ENCODE data around the gene SPDYE18. TPM values are rescaled to one million over a fixed set of nuclear protein-coding genes. Genes with fewer than 3 reads are reported as not detected.
"Not testable (repeated sequence)": the region's sequence is repeated elsewhere in the genome, so short reads cannot be mapped to it uniquely, and the experiment has no call there.

Gene SPDYE18, protein sequence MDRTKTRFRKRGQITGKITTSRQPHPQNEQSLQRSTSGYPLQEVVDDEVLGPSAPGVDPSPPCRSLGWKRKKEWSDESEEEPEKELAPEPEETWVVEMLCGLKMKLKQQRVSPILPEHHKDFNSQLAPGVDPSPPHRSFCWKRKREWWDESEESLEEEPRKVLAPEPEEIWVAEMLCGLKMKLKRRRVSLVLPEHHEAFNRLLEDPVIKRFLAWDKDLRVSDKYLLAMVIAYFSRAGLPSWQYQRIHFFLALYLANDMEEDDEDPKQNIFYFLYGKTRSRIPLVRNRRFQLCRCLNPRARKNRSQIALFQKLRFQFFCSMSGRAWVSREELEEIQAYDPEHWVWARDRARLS
- total RNA-seq (not detected in 2 replicates), polyA plus RNA-seq (0.61 and 0.69 TPM in 2 replicates)

DNA sequence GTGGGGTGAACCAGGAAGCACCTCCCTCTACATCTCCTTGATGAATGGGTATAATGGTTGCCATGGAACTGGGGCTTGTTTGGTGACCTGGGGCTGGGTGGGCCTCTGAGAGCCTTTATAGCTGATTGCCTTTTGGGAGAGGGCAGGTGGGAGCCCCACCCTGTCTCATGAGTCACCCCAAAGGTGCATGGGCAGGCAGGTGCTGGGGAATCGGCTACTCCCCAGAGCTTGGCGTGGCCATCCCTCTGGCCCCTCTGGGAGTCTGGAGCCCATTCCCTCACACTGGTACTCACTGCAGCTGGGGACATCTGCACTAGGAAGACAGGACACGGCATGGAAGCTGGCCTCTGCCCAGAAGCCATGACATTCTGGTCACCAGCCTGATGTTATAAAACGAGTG, at the start of gene SPDYE18:
TSS of gene SPDYE18 (minus strand) at position 2 of the 400 bp plus-strand sequence. CDS start 2,046 bp downstream, outside the sequence.
- not testable (repeated sequence) for H3K4me1 ChIP-seq (ENCODE audit: insufficient read depth); H3K9me2 ChIP-seq (replicated peaks; ENCODE audit: insufficient read depth); H3K27me3 ChIP-seq; H2AFZ ChIP-seq; H3K27ac ChIP-seq; H4K20me1 ChIP-seq (ENCODE audit: insufficient read depth, poor library complexity, severe bottlenecking); H3K4me2 ChIP-seq; H3K9me3 ChIP-seq (ENCODE audit: low read depth); DNase-seq (ENCODE audit: low spot score); H3K4me3 ChIP-seq; H3K36me3 ChIP-seq (replicated peaks; ENCODE audit: insufficient read depth, low read depth); H3K79me2 ChIP-seq
- WGBS (ENCODE audit: low lambda C conversion rate, missing lambda C conversion rate), result 96% methylated on average over 4 of the region's 4 CpGs

DNA sequence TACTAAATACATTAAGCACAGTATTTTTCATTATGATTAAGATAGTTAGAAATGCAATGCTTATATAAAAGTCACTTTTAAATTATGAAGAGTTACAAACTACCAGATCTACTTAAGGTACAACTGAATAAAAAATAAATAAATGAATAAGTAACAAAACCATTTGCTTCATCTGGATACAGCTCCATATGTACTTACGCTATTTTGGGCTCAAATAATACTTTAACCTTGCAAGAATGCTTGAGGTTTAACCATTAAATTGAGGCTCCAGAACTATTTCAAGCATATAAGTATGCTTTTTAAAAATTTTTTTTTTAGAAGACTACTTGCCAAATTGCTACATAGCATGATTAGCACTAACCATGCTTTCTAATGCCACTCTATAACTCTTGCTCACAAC, 46.0 kb upstream of the SPDYE18 start:
- not testable (repeated sequence) for H3K4me2 ChIP-seq
- 69% methylated on average over 1 of the region's 1 CpG for WGBS (ENCODE audit: low lambda C conversion rate, missing lambda C conversion rate)

DNA sequence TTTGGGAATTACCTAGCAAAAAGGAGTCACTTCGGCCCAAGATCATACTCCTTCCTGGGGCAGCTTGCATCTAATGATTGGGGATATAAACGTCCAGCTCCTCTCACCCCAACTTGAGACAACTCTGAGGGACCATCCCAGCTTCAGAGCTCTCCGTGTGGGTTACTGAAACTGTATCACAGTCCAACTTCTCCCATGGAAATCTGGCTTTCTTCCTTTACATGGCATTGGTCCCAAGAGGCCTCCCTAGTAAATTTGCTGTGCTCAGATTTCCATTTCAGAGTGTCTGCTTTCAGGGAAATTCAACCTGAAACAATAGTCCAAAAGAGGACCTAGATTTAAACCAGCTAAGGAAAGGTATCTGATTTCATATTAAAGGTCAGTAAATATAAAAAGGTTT, 45.3 kb upstream of the SPDYE18 start:
- not testable (repeated sequence) for H2AFZ ChIP-seq; H3K4me3 ChIP-seq; H3K27me3 ChIP-seq; H3K4me1 ChIP-seq (ENCODE audit: insufficient read depth); H3K36me3 ChIP-seq (replicated peaks; ENCODE audit: insufficient read depth, low read depth); H3K9me3 ChIP-seq (ENCODE audit: low read depth); H3K79me2 ChIP-seq; H3K9me2 ChIP-seq (replicated peaks; ENCODE audit: insufficient read depth); H3K4me2 ChIP-seq; H4K20me1 ChIP-seq (ENCODE audit: insufficient read depth, poor library complexity, severe bottlenecking); DNase-seq (ENCODE audit: low spot score)
- WGBS (ENCODE audit: low lambda C conversion rate, missing lambda C conversion rate), result 49% methylated on average over 3 of the region's 3 CpGs
- peak overlapping the region; percentile 63 for H3K27ac ChIP-seq

More for the DNA sequence above, 46.0 kb upstream of the SPDYE18 start:
- H3K79me2 ChIP-seq; H3K27ac ChIP-seq; H3K9me3 ChIP-seq (ENCODE audit: low read depth); H3K9me2 ChIP-seq (replicated peaks; ENCODE audit: insufficient read depth); H3K4me1 ChIP-seq (ENCODE audit: insufficient read depth); H3K27me3 ChIP-seq; H3K36me3 ChIP-seq (replicated peaks; ENCODE audit: insufficient read depth, low read depth); H3K4me3 ChIP-seq; H4K20me1 ChIP-seq (ENCODE audit: insufficient read depth, poor library complexity, severe bottlenecking); H2AFZ ChIP-seq; DNase-seq (ENCODE audit: low spot score): not testable (repeated sequence)

DNA sequence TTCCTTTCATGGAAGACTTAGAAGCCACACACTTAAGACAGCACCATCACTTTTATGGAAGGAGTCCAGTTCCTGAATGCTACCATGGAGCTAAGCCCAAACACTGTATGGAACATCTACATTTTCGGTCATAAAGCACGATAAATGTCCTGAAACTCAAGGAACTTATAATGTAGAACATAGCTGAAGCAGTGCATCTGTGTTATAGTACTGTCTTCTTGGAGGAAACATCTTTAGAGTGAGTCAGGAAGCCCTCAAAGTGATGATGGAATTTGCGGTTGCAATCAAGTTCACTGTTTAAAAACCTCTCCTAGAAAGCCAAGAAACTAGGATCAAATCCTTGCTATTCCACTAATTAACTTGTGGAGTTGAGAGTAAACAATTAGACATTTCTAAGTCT, 43.5 kb upstream of the SPDYE18 start:
- H4K20me1 ChIP-seq (ENCODE audit: insufficient read depth, poor library complexity, severe bottlenecking); H3K4me3 ChIP-seq; DNase-seq (ENCODE audit: low spot score); H3K27me3 ChIP-seq; H3K79me2 ChIP-seq; H3K27ac ChIP-seq; H3K9me3 ChIP-seq (ENCODE audit: low read depth); H3K36me3 ChIP-seq (replicated peaks; ENCODE audit: insufficient read depth, low read depth); H2AFZ ChIP-seq; H3K9me2 ChIP-seq (replicated peaks; ENCODE audit: insufficient read depth); H3K4me1 ChIP-seq (ENCODE audit: insufficient read depth); H3K4me2 ChIP-seq: not testable (repeated sequence)
- WGBS (ENCODE audit: low lambda C conversion rate, missing lambda C conversion rate), result 89% methylated on average over 3 of the region's 3 CpGs

DNA sequence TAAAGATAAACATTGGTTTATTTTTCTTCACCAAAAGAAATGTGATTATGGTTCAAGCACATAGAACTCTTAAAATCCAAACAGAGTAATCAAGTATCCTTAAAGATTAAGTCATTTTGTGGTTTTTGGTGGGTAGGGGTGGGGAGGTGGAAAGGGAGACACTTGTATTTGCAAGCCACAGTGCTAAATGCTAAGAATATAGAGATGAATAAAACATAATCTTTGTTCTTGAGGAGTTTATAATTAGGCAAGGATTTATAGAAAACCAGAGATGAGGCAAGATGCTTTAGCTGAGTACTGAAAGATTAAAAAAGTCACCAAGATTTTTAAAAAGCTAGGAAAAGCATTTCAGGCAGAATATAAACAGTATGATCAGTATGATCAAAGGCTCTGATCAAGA, 40.3 kb upstream of the SPDYE18 start:
- H2AFZ ChIP-seq; H3K79me2 ChIP-seq; H3K4me1 ChIP-seq (ENCODE audit: insufficient read depth); H3K4me2 ChIP-seq; H3K9me2 ChIP-seq (replicated peaks; ENCODE audit: insufficient read depth); H3K36me3 ChIP-seq (replicated peaks; ENCODE audit: insufficient read depth, low read depth); H4K20me1 ChIP-seq (ENCODE audit: insufficient read depth, poor library complexity, severe bottlenecking); H3K4me3 ChIP-seq; DNase-seq (ENCODE audit: low spot score); H3K27me3 ChIP-seq; H3K27ac ChIP-seq; H3K9me3 ChIP-seq (ENCODE audit: low read depth): not testable (repeated sequence)

DNA sequence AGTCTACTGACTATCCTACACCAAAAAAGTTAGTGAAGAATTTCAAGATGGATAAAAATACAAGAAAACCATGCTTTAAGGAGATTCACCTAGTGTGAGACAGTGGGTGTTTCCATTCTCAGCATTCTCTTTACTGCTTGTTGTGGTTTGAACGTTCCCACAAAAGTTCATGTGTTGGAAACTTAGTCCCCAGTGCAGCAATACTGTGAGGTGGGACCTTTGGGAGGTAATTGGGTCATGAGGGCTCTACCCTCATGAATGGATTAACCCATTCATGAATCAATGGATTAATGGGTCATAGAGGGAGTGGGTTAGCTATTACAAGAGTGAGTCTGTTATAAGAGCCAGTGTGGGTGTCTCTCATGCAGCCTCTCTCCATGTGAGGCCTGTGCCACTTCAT, 38.8 kb upstream of the SPDYE18 start:
- H3K36me3 ChIP-seq (replicated peaks; ENCODE audit: insufficient read depth, low read depth); DNase-seq (ENCODE audit: low spot score); H4K20me1 ChIP-seq (ENCODE audit: insufficient read depth, poor library complexity, severe bottlenecking); H3K79me2 ChIP-seq; H3K27me3 ChIP-seq; H3K4me2 ChIP-seq; H3K4me3 ChIP-seq; H2AFZ ChIP-seq; H3K4me1 ChIP-seq (ENCODE audit: insufficient read depth); H3K9me3 ChIP-seq (ENCODE audit: low read depth); H3K27ac ChIP-seq; H3K9me2 ChIP-seq (replicated peaks; ENCODE audit: insufficient read depth): not testable (repeated sequence)
- 88% methylated on average over 1 of the region's 1 CpG for WGBS (ENCODE audit: low lambda C conversion rate, missing lambda C conversion rate)

DNA sequence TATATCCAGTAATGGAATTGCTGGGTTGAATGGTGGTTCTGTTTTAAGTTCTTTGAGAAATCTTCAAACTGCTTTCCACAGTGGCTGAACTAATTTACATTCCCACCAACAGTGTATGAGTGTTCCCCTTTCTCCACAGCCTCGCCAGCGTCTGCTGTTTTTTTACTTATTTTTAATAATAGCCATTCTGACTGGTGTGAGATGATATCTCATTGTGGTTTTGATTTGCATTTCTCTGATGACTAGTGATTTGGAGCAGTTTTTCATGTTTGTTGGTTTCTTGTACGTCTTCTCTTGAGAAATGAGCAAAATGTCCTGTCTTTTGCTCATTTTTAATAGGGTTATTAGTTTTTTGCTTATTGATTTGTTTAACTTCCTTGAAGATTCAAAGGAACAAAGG, 38.1 kb upstream of the SPDYE18 start:
- not testable (repeated sequence) for H3K36me3 ChIP-seq (replicated peaks; ENCODE audit: insufficient read depth, low read depth); H3K79me2 ChIP-seq; DNase-seq (ENCODE audit: low spot score); H4K20me1 ChIP-seq (ENCODE audit: insufficient read depth, poor library complexity, severe bottlenecking); H2AFZ ChIP-seq; H3K27me3 ChIP-seq; H3K4me2 ChIP-seq; H3K27ac ChIP-seq; H3K9me2 ChIP-seq (replicated peaks; ENCODE audit: insufficient read depth); H3K4me1 ChIP-seq (ENCODE audit: insufficient read depth); H3K4me3 ChIP-seq; H3K9me3 ChIP-seq (ENCODE audit: low read depth)
- 100% methylated on average over 3 of the region's 3 CpGs for WGBS (ENCODE audit: low lambda C conversion rate, missing lambda C conversion rate)

DNA sequence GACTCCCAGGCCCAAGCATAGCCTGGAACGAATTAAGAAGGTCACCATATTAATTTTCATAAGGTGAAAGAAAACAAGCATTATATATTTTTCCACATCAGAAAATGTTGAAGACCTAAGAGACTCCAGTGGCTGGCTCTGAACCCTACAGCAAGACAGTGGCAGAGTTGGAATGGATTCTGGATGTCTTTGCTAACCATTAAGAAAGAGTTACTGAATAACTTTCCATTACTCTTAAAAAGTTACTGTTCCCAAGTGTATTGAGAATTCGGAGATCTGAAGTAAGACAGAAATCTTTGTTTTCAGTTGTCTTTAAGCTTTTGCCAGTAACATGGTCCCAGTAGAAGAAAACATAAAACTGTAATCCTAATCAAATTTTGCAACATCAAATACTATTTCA, 29.9 kb upstream of the SPDYE18 start:
- H3K79me2 ChIP-seq; H3K9me2 ChIP-seq (replicated peaks; ENCODE audit: insufficient read depth); H3K36me3 ChIP-seq (replicated peaks; ENCODE audit: insufficient read depth, low read depth); H3K4me3 ChIP-seq; DNase-seq (ENCODE audit: low spot score); H3K27me3 ChIP-seq; H3K9me3 ChIP-seq (ENCODE audit: low read depth); H3K4me2 ChIP-seq; H3K4me1 ChIP-seq (ENCODE audit: insufficient read depth); H3K27ac ChIP-seq; H4K20me1 ChIP-seq (ENCODE audit: insufficient read depth, poor library complexity, severe bottlenecking); H2AFZ ChIP-seq: not testable (repeated sequence)
- 78% methylated on average over 2 of the region's 2 CpGs for WGBS (ENCODE audit: low lambda C conversion rate, missing lambda C conversion rate)

DNA sequence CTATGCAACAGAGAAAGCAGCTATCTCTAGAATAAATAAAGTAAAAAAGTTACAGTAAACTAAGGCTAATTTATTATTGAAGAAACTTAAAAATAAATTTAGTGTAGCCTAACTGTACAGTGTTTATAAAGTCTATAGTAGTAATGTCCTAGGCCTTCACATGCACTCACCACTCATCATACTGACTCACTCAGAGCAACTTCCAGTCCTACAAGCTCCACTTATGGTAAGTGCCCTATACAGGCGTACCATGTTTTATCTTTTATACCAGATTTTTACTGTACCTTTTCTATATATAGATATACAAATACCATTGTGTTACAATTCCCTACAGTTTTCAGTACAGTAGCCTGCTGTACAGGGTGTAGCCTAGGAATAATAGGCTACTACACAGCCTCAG, 19.8 kb upstream of the SPDYE18 start:
- H3K36me3 ChIP-seq (replicated peaks; ENCODE audit: insufficient read depth, low read depth); H3K4me3 ChIP-seq; H3K9me2 ChIP-seq (replicated peaks; ENCODE audit: insufficient read depth); DNase-seq (ENCODE audit: low spot score); H3K79me2 ChIP-seq; H2AFZ ChIP-seq; H3K4me2 ChIP-seq; H3K4me1 ChIP-seq (ENCODE audit: insufficient read depth); H3K27ac ChIP-seq; H3K9me3 ChIP-seq (ENCODE audit: low read depth); H3K27me3 ChIP-seq; H4K20me1 ChIP-seq (ENCODE audit: insufficient read depth, poor library complexity, severe bottlenecking): not testable (repeated sequence)
- WGBS (ENCODE audit: low lambda C conversion rate, missing lambda C conversion rate), result 100% methylated on average over 1 of the region's 1 CpG

Measured in hepatocyte (in vitro differentiated cells).